GM21529 (cell line): ENCODE data around the gene EML6.
"Not testable (repeated sequence)": the region's sequence is repeated elsewhere in the genome, so short reads cannot be mapped to it uniquely, and the experiment has no call there.

ENCODE experiments used
- ATAC-seq: cut with Tn5 transposase; IDR thresholded peaks from one replicate; pipeline ENCODE4 v1.9.1; 2021; ENCODE audit not compliant: unreplicated experiment

The EML6 gene

GRCh38 chr2:54979321-54980044, 256.0 kb downstream of the EML6 start:
- ATAC-seq: no peak

GRCh38 chr2:54981385-54981784, 257.9 kb downstream of the EML6 start:
- no peak for ATAC-seq

DNA sequence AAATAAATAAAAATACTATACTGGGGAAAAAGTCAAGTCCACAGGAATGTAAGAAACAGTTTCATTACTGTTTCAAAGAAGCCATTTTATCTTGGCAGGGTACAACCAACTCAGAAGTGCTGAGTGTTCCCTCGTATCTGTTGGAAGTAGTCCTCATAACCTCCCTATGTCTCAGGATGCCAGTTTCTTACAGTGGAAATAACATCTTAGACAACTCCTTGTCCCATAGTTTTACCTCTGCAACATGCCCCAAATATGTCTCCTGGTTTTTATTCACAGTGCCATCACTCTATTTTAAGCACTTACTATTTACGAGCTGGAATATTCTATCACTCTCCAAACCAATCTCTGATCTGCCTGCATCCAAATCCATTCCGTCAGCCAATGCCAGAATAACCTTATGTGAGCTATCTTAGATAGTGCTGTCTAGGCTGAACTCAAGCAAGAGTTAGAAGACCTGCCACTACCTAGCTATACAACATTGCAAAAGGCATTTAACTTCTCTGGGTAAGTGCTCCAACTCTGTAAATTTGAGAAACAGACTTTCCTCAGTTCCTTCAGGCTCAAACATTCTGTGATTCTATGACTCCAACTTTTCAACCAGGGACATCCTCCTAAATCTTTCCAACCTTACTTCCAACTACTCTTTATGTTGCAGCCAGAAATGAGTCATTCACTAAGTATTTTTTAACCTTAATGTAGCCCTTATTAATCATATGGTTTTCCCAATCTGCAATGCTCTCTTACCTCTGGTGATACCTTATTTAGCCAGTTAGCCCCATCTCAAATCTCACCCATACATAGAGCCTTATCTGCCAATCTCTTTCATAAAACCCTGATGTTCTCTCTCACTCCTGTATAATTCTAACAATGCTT, 260.1 kb downstream of the EML6 start:
- ATAC-seq: no peak

DNA sequence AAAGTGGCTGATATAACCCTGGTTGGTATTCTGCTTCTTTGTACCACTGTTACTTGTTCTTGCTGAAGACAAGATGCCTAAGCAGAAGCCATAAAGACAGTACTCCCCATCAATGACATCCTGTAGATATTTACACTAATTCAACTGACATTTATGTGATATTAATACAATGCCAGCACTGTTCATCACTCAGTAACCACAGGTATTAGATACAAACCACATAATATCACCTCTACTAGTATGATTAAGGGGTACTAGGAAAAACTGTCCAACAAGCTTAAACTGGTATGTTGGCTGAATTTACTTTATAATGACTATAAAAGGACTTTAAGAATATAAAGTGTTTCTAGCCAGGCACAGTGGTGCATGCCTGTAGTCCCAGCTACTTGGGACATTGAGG, 261.0 kb downstream of the EML6 start:
- no peak for ATAC-seq

- ATAC-seq: no peak
Observed at GRCh38 chr2:54986264-54986663, 262.8 kb downstream of the EML6 start.

- ATAC-seq: no peak
Observed at GRCh38 chr2:54988612-54989011, 265.1 kb downstream of the EML6 start.

DNA sequence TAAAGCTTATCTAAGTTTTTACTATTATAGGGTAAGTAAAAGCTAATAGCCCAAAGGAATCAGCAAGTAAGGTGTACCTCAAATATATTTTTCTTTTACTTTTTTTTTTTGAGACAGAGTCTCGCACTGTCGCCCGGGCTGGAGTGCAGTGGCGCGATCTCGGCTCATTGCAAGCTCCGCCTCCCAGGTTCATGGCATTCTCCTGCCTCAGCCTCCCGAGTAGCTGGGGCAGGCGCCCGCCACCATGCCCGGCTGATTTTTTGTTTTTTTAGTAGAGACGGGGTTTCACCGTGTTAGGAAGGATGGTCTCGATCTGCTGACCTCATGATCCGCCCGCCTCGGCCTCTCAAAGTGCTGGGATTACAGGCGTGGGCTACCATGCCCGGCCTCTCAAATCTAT, 267.2 kb downstream of the EML6 start:
- not testable (repeated sequence) for ATAC-seq

DNA sequence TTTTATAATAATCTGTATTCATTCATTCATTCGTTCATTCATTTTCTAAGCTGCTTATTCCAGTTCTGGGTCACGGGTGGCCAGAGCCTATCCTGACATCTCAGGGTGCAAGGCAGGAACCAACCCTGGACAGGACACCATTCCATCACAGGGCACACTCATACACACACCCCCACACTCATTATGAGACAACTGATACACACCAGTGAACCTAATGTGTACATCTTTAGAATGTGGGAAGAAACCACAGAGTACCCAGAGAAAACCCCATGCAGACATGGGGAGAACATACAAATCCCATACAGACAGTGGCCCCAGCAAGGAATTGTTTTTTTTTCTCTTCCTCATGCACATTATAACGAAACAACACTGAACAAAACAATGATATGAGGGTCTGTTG, 272.1 kb downstream of the EML6 start:
- no peak for ATAC-seq

DNA sequence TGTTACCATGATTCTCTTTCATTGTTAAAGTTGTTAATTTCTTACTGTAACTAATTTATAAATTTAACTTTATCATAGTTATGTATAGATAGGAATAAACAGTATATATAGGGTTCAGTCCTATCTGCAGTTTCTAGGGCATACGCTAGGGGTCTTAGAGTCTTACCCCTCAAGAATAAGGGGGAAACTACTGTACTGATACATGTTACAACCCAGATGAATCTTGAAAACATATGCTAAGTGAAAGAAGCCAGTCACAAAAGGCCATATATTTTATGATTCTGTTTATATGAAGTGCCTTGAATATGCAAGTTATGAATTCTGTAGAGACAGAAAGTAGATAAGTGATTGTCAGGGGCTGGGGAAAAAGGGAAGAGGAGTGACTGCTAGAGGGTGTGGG, 274.4 kb downstream of the EML6 start:
- ATAC-seq: no peak

DNA sequence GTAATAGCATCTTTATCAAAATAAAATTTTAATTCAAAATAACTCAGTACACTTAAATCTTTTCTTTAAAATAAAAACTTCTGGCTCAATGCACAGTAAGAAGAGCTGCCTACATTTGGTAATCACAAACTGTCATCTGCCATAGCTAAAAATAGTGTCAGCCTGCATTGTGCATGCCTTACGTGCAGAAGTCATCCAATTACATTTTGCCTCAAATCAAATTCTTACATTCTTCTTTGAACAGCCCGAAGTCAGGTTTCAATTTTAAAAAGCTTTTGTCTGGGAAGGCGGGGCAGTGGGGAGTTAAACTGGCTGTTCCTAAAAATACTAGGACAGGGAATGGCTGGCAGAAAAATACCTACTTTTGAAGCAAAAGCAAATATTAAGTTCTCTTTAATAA, 275.7 kb downstream of the EML6 start:
- no peak for ATAC-seq

- ATAC-seq: no peak
Observed at GRCh38 chr2:55000341-55000740, 276.9 kb downstream of the EML6 start.

GRCh38 chr2:55001716-55002115, 278.3 kb downstream of the EML6 start:
- no peak for ATAC-seq

GRCh38 chr2:55003706-55004639, 280.5 kb downstream of the EML6 start:
- no peak for ATAC-seq

DNA sequence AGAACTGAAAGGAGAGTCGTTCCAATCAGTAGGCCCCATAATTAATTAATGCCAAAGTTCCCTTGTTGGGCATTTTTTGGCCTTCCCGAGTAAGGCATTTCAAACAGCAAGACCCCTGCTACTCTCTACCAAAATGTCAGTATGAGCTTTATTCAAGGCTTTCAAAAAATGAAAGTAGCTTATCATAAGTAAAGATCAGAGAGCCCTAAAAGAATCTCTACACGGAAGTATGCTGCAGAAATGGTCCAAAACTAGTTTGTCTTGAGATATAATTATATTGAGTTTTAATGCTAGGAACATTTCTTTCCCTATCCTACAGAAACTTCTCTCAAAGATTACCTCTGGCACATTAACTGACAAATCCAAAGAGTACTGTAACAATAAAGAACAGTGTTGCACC, 282.8 kb downstream of the EML6 start:
- no peak for ATAC-seq

- no peak for ATAC-seq
Observed at GRCh38 chr2:55009277-55010060, 286.0 kb downstream of the EML6 start.

DNA sequence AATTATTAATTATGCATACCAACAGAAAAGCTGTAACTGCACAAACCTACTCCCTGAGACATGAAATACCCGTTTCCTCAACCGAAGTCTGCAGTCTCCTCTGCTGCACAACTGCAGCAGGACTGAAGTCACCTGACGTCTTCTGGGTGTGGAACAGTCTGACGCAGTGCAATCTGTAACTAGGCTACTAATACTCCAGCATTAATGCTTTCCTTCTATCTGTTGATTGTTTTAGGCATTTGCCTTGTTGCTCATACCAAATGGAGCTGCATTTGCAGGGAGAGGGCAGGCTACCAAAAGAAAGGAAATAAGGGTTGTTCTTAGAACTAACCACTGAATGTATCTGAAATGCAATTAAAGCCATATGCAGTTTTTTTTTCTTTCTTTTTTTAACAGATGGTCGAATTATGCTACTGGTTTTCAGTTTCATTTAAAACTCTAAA, 286.7 kb downstream of the EML6 start:
- ATAC-seq: peak; percentile 88

DNA sequence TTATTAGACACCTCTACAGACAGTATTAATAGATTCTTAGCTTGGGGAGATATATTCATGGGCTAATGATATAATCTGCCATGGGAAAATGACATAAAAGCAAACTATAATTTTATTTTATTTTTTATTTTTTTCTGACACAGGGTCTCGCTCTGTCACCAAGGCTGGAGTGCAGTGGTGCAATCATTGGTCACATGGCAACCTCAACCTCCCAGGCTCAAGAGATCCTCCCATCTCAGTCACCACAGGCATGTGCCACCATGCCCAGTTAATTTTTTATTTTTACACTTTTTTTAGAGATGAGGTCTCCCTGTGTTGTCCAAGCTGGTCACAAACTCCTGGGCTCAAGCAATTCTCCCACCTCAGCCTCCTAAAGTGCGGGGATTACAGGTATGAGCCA, 287.5 kb downstream of the EML6 start:
- no peak for ATAC-seq

- no peak for ATAC-seq
Observed at GRCh38 chr2:55011831-55012671, 288.6 kb downstream of the EML6 start.

DNA sequence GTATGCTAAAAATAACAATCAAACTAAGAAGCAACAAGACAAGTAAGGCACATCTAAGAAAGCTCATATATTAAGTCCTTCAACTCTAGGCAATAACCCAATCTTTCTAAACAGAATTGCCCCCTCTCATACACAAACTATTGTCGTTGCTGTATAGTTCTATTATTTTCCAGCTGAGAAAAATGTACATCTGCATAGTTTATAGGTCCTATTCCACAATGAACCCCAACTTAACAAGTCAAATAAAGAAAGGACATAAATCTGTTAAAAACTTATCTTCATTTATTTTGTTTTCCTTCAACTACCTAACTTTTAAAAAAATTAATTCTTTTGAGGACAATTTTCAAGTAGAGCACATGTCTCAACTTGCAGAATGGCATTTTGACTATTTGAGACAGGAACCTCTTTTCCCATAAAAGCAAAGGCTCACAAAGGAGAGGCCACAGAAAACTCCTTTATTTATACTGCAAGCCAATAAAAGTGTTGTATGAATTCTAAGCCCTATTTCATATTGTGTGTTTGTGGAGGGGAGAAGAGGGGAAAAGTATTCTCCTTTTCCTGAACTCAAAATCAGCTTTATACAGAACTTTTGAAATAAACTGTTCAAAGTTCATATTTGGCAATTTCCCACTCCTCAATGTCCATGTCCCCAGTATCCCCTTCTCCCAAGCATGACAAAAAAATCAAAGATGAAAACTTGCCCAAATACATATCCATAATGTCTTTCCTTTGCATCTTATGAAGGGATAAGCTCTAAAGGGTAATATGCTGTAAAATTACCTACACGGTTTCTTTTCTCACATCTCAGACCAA, 289.4 kb downstream of the EML6 start:
- ATAC-seq: no peak
